Neural cell (in vitro differentiated cells): ENCODE measurements around the gene TLE1. TPM values are rescaled to one million over a fixed set of nuclear protein-coding genes. Genes with fewer than 3 reads are reported as not detected.

ENCODE experiments used
- H2AFZ ChIP-seq: fragments of 200-600, 300-800 bp; sonication (generic), shearing (Covaris generic); 2 replicates; pipeline ENCODE4 v1.6.0; 2014; ENCODE audit warnings: low read depth, mild to moderate bottlenecking, antibody characterized with exemption, low read length, moderate library complexity
- H3F3A ChIP-seq: fragments of 200-600 bp; shearing (Covaris generic); 2 replicates; pipeline ENCODE4 v1.6.1; 2016; ENCODE audit warnings: mild to moderate bottlenecking, moderate library complexity, mixed read lengths, antibody characterized with exemption, low read length; ENCODE audit not compliant: insufficient read depth, poor library complexity, severe bottlenecking
- H3K27ac ChIP-seq: fragments of 200-600, 300-800 bp; sonication (generic), shearing (Covaris generic); 2 replicates; pipeline ENCODE4 v1.5.1; 2014; ENCODE audit warnings: mild to moderate bottlenecking, low read length, moderate library complexity
- H3K27me3 ChIP-seq: fragments of 300-800, 200-600 bp; sonication (generic), shearing (Covaris generic); 2 replicates; pipeline ENCODE4 v1.6.0; 2014; ENCODE audit warnings: mild to moderate bottlenecking, low read depth, low read length, moderate library complexity; ENCODE audit not compliant: insufficient read depth
- H3K36me3 ChIP-seq: fragments of 300-800, 200-600 bp; sonication (generic), shearing (Covaris generic); 2 replicates; pipeline ENCODE4 v1.5.1; 2014; ENCODE audit warnings: mild to moderate bottlenecking, antibody characterized with exemption, low read length, moderate library complexity; ENCODE audit not compliant: insufficient read depth
- H3K4me2 ChIP-seq: fragments of 300-800, 200-600 bp; sonication (generic), shearing (Covaris generic); 2 replicates; pipeline ENCODE4 v1.6.0; 2014; ENCODE audit warnings: mild to moderate bottlenecking, low read length
- H3K4me3 ChIP-seq: fragments of 300-800, 200-600 bp; sonication (generic), shearing (Covaris generic); 2 replicates; pipeline ENCODE4 v1.5.1; 2014; ENCODE audit warnings: mild to moderate bottlenecking, low read length, moderate library complexity
- H3K79me2 ChIP-seq: fragments of 200-600 bp; shearing (Covaris generic); replicated peaks from 2 replicates; pipeline ENCODE4 v1.6.0; 2014; ENCODE audit warnings: mild to moderate bottlenecking, low read length, moderate library complexity; ENCODE audit not compliant: insufficient read depth
- H3K9ac ChIP-seq: fragments of 300-800, 200-600 bp; sonication (generic), shearing (Covaris generic); 2 replicates; pipeline ENCODE4 v1.6.1; 2016; ENCODE audit warnings: mild to moderate bottlenecking, low read length, mixed read lengths
- H3K9me2 ChIP-seq: fragments of 200-600 bp; shearing (Covaris generic); 2 replicates; pipeline ENCODE4 v1.6.1; 2016; ENCODE audit warnings: mild to moderate bottlenecking, low read length, mixed read lengths; ENCODE audit not compliant: insufficient read depth
- H3K9me3 ChIP-seq: fragments of 200-600, 300-800 bp; sonication (generic), shearing (Covaris generic); 2 replicates; pipeline ENCODE4 v1.6.1; 2016; ENCODE audit warnings: mild to moderate bottlenecking, mixed run types, low read length, moderate library complexity, mixed read lengths
- H4K20me1 ChIP-seq: fragments of 200-600 bp; shearing (Covaris generic); 2 replicates; pipeline ENCODE4 v1.6.1; 2016; ENCODE audit warnings: mild to moderate bottlenecking, mixed run types; ENCODE audit not compliant: insufficient read depth
- CTCF ChIP-seq: fragments of 450-650 bp; IDR thresholded peaks from 2 replicates; pipeline ENCODE4 v1.5.1; 2014; ENCODE audit warnings: antibody characterized with exemption, mild to moderate bottlenecking, moderate library complexity; ENCODE audit not compliant: poor library complexity, severe bottlenecking
- EP300 ChIP-seq: fragments of 450-650 bp; conservative IDR thresholded peaks from 2 replicates; pipeline ENCODE4 v1.6.1; 2014; ENCODE audit warnings: antibody characterized with exemption, mild to moderate bottlenecking, moderate library complexity; ENCODE audit not compliant: poor library complexity, severe bottlenecking
- EZH2 ChIP-seq: fragments of 200-600, 300-800 bp; shearing (Covaris generic), sonication (generic); IDR thresholded peaks from 2 replicates; pipeline ENCODE4 v1.6.1; 2014; ENCODE audit warnings: antibody characterized with exemption, low read length, borderline replicate concordance, mild to moderate bottlenecking; ENCODE audit not compliant: insufficient read depth, poor library complexity, severe bottlenecking
- MXI1 ChIP-seq: fragments of 450-650 bp; conservative IDR thresholded peaks from 2 replicates; pipeline ENCODE4 v1.6.1; 2014; ENCODE audit warnings: antibody characterized with exemption, mild to moderate bottlenecking; ENCODE audit not compliant: poor library complexity, severe bottlenecking
- POLR2AphosphoS5 ChIP-seq: IDR thresholded peaks from 2 replicates; pipeline ENCODE4 v1.6.1; 2012
- RAD21 ChIP-seq: fragments of 450-650 bp; conservative IDR thresholded peaks from 2 replicates; pipeline ENCODE4 v1.6.1; 2014; ENCODE audit warnings: antibody characterized with exemption, mild to moderate bottlenecking, moderate library complexity
- REST ChIP-seq: IDR thresholded peaks from 2 replicates; pipeline ENCODE4 v1.6.1; 2012; ENCODE audit warnings: borderline replicate concordance
- SMC3 ChIP-seq: fragments of 450-650 bp; conservative IDR thresholded peaks from 2 replicates; pipeline ENCODE4 v1.6.1; 2014; ENCODE audit warnings: antibody characterized with exemption, mild to moderate bottlenecking, moderate library complexity; ENCODE audit not compliant: poor library complexity
- TAF1 ChIP-seq: IDR thresholded peaks from 2 replicates; pipeline ENCODE4 v1.6.1; 2012; ENCODE audit warnings: low read depth
- polyA plus RNA-seq: library from polyadenylated mRNA; depleted of rRNA; stranded (reverse); fragments of >200 nt; gene quantifications from 2 replicates; pipeline ENCODE4 v1.2.3, GENCODE V29; 2014

TLE1 gene
- polyA plus RNA-seq, 1 donor from 2014 or later: 93.6 TPM

- TF ChIP-seq MXI1 (no peak), TAF1 (no peak), REST (no peak), EZH2 (no peak), RAD21 (no peak), CTCF (no peak), EP300 (no peak)
These were observed 73.2 kb downstream of the TLE1 start for GRCh38 chr9:81616141-81616540.

GRCh38 chr9:81614335-81614734 lies 75.0 kb downstream of the TLE1 start:
- no peak overlapping the region for H3K4me3 ChIP-seq
- TF ChIP-seq RAD21 (no peak), REST (no peak), CTCF (no peak), MXI1 (no peak), TAF1 (no peak), EP300 (no peak), EZH2 (no peak), SMC3 (no peak), POLR2AphosphoS5 (no peak)
- no peaks in the 10 kb centered on the region for H4K20me1 ChIP-seq
- no peak overlapping the region for H3K27ac ChIP-seq
- peaks cover 19% of the 10 kb centered on the region for H3K36me3 ChIP-seq
- H3K4me2 ChIP-seq: no peak overlapping the region
- no peaks in the 10 kb centered on the region for H3F3A ChIP-seq
- H3K9me2 ChIP-seq: no peaks in the 10 kb centered on the region
- H2AFZ ChIP-seq: no peak overlapping the region
- H3K9me3 ChIP-seq: no peaks in the 10 kb centered on the region
- no peaks in the 10 kb centered on the region for H3K79me2 ChIP-seq
- no peaks in the 10 kb centered on the region for H3K27me3 ChIP-seq
- no peak overlapping the region for H3K9ac ChIP-seq

More at GRCh38 chr9:81616141-81616540, 73.2 kb downstream of the TLE1 start:
- Histone ChIP-seq H3K27me3 (no peaks in the 10 kb centered on the region), H3K4me2 (no peak overlapping the region), H4K20me1 (no peaks in the 10 kb centered on the region), H3K9me2 (no peaks in the 10 kb centered on the region), H3K36me3 (peaks cover 14% of the 10 kb centered on the region), H3K4me3 (no peak overlapping the region), H3K9ac (no peak overlapping the region), H2AFZ (no peak overlapping the region), H3K9me3 (no peaks in the 10 kb centered on the region), H3K27ac (no peak overlapping the region), H3K79me2 (no peaks in the 10 kb centered on the region), H3F3A (no peaks in the 10 kb centered on the region)
